Liver (tissue), 3 donors: ENCODE data around the gene NXN.

Source experiments
- ATF3 ChIP-seq: IDR thresholded peaks from 2 replicates; pipeline ENCODE4 v1.6.1; 2016; ENCODE audit warnings: antibody characterized with exemption
- CTCF ChIP-seq: fragments of 150-350 bp; IDR thresholded peaks from 2 replicates; pipeline ENCODE4 v1.5.1; 2017; ENCODE audit warnings: improper control_type of control experiment, low read depth, low read length; ENCODE audit not compliant: missing input control
- EGR1 ChIP-seq, 2 donors: IDR thresholded peaks; 2 replicates each; pipeline ENCODE4 v1.6.1; 2016 to 2018; ENCODE audit warnings: antibody characterized with exemption in 2 of 2, low read depth in 2 of 2
- GABPA ChIP-seq, 2 donors: IDR thresholded peaks in 1 of 2; conservative IDR thresholded peaks in 1 of 2; 2 replicates each; pipeline ENCODE4 v1.6.1; 2016; ENCODE audit warnings: antibody characterized with exemption in 2 of 2, mild to moderate bottlenecking in 1 of 2, moderate library complexity in 1 of 2
- HNF4A ChIP-seq, 2 donors: conservative IDR thresholded peaks; 2 replicates each; pipeline ENCODE4 v1.6.1; 2016; ENCODE audit warnings: antibody characterized with exemption in 2 of 2, mild to moderate bottlenecking in 2 of 2
- HNF4G ChIP-seq: IDR thresholded peaks from 2 replicates; pipeline ENCODE4 v1.6.1; 2016; ENCODE audit warnings: antibody characterized with exemption
- MAX ChIP-seq: IDR thresholded peaks from 2 replicates; pipeline ENCODE4 v1.6.1; 2016; ENCODE audit warnings: antibody characterized with exemption
- RAD21 ChIP-seq, 2 donors: IDR thresholded peaks; 2 replicates each; pipeline ENCODE4 v1.6.1; 2016; ENCODE audit warnings: antibody characterized with exemption in 2 of 2, mild to moderate bottlenecking in 2 of 2
- REST ChIP-seq: IDR thresholded peaks from 2 replicates; pipeline ENCODE4 v1.6.1; 2016; ENCODE audit warnings: antibody characterized with exemption, mild to moderate bottlenecking
- donor health status: healthy.
- donor health status: healthy.

GRCh38 chr17:802481-802880, 177.1 kb downstream of the NXN start:
- TF ChIP-seq REST (no peak), CTCF (no peak), GABPA (IDR thresholded peaks at IDR 0.05 in 1 of 2, conservative IDR thresholded peaks at IDR 0.05 in 1 of 2) (no peak), HNF4A (conservative IDR thresholded peaks at IDR 0.05) (no peak), HNF4G (no peak), MAX (no peak), ATF3 (no peak), RAD21 (IDR thresholded peaks at IDR 0.05) (no peak), EGR1 (IDR thresholded peaks at IDR 0.05; ENCODE audit: low read depth in 2 of 2) (no peak)
